ENCODE measurements around the gene HIRA.
"Not testable (repeated sequence)": the region's sequence is repeated elsewhere in the genome, so short reads cannot be mapped to it uniquely, and the experiment has no call there.

HIRA gene

DNA sequence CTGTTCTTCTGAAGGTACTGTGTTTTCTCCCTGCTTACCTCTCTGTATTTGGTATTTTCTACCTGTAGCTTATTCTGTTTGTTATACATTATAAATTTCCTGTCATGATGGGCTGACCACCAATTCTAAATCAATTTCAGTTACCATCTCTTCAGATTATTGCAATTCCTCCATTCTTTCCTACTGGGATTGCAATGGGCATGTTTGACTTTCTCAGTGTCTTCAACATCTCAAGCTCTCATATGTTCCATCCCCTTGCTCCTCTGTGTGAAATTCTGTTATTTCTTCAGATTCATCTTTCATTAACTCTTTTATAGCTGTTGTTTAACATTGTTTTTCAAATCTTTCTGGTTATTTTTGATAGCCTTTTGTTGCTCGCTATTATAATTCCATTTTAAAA, 31.5 kb upstream of the HIRA start:
- DNase-seq (ENCODE audit: low read depth in 2 of 2): no peak

DNA sequence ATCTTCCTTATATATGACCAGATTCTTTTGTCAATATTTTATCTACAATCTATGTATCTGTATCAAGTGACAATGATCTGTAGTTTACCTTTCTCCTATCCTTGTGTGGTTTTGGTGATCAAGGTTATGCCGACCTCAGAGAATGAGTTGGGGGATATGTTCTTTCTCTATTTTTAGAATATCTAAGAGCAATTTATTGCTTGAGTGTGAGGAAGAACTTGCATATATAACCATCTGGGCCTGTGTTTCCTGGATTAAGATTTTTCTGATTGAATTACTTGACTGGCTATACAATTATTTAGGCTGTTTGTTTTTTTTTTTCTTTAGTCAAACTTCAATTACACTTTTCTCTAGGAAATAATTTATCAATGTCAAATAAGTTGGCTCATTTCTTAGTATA, 30.0 kb upstream of the HIRA start:
- no peak for DNase-seq (ENCODE audit: low read depth in 2 of 2)

DNA sequence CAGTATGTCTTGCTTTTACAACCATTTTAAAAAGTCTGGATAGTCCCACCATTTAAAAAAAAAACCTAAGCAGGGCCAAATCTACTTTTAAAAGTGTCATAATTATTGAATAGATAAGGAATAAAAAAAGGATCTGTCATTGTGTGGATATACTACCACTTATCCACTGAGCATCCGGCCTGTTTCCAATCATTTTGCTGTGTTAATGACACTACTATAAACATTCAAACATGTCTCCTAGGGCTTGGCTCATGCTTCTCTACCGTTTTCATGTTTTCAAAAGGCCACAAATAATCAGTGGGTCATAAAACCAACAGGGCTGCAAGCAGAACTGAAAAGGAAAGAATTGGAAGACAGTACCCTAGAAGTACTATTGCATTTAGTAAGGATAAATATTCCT, 28.5 kb upstream of the HIRA start:
- DNase-seq (ENCODE audit: low read depth in 2 of 2): no peak

DNA sequence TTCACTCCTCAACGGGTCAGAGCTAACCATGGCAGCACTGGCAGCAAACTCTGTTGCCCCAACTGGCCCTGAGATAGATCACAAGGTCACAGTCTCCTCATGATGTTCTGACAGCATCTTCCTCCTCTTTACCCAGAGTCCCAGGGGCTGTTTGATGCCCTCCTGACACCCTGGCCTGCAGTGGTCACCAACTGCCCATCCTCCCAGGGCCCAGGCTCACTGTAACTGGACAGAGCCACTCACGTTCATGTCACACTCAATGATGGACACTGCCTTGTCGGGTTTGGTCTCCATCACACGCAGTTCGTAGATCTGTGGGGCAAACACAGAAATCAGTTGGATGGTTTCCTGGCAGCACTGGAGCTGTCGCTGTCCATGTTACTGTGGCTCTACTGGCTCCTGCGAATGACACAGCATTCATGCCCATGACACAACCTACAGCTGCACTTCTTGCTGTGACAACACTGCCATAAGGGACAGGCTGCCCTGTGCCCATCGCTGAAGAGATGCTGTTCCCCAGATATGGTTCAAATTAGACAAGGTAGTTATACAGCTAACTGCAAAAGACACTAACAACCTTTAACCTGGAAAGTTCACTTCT, 26.4 kb upstream of the HIRA start:
- DNase-seq (ENCODE audit: low read depth in 2 of 2): no peak

DNA sequence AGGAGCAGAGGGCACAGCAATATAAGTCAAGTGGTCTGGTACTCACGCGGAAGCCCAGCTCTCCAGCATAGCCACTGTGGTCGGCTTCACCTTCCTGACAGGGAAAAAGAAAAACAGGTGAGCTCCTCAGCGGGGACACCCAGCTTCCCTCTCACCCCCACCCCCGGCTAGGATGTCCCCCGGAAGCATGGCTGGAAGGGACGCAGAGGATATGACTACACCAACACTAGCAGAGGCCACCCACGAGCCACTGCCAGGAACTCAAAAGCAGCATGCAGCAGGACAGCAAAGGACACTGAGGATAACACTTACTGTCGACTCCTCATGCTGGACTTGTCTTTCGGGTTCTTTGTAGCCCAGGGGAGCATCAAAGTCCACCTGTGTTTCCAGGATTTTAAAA, 25.0 kb upstream of the HIRA start:
- no peak for DNase-seq (ENCODE audit: low read depth in 2 of 2)

DNA sequence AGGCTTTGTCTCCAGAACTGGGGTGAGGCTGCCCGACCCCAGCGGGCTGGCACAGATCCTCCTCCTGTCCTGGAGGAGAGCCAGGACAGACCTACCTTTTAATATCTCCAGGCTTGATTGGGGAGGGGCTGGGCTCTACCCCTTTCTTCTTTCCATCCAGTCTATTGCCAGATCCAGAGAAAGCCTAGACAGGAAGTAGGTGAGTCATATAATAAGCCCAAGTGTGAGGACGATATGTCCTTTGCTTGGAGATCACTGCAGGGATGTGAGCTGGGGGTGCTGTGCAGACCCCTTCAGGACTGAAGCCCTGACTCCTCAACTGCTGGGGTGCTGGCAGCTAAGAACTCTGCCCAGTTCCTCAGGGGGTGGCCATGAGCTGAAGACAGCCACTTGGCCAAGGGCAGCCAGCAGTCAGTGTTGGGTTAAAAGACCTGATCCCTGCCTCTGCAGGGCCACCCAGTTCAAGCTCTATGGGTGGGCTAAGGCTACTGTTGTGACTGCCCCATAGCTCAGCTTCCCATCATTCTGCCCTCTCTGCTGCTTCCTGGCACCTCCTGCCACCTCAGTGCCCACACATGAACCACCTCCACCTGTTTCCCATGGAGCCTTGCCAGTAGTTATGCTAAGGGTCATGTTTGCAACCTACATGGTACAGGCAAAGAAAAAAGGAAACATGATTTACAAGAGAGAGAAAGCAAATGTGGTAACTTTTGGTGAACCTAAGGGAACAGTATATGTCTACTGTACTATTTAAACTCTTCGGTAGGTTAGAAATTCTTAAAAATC, 24.2 kb upstream of the HIRA start:
- DNase-seq (ENCODE audit: low read depth in 2 of 2): no peak

DNA sequence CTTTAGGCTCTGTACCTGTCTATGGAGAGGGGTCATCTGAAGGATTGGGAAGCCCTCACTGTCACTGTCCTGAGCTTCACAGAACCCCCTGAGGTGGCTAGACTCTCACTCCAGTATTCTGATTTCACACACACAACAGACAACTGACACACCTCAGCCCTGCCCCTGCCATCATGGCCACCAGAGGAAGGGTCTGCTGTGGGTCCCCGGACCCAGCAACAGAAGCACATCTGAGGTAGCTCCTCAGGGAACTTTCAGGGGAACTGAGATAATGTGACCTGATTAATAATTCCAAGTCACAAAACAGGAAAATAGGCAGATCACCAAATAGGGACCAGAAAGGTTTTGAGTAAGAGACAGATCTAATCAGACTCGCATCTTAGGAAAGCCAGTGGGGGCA, 23.5 kb upstream of the HIRA start:
- no peak for DNase-seq (ENCODE audit: low read depth in 2 of 2)

DNA sequence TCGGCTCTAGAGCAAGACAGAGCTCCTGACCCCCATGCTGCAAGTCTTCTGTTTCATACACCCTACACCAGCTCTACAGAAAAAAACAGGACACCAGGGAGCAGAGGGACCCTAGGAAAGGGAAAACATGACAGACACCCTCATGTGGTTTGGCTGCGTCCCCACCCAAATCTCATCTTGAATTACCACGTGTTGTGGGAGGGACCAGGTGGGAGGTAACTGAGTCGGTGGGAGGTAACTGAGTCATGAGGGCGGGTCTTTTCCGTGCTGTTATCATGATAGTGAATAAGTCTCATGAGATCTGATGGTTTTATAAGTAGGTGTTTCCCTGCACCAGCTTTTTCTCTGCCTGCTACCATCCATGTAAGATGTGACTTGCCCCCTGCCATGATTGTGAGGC, 22.6 kb upstream of the HIRA start:
- no peak for DNase-seq (ENCODE audit: low read depth in 2 of 2)

DNA sequence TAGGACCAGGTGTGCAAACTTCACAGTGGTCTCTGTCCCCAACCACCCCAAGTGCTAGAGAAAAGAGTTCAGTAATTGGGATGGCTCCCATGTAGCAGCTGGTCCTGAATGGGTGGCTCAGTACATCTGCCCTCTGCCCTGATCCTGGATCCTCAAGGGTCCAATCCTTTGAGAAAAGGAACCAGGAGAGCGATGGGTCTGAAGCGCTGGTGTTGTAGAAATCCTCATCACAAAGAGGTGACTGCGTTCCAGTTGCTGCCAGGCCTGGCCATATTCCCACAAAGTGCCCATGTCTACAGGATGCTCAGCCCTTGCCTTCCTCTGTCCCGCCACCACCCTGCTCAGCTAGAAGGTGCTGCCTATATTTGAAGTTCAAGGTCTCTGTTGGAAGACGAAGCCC, 22.2 kb upstream of the HIRA start:
- DNase-seq (ENCODE audit: low read depth in 2 of 2): no peak

DNA sequence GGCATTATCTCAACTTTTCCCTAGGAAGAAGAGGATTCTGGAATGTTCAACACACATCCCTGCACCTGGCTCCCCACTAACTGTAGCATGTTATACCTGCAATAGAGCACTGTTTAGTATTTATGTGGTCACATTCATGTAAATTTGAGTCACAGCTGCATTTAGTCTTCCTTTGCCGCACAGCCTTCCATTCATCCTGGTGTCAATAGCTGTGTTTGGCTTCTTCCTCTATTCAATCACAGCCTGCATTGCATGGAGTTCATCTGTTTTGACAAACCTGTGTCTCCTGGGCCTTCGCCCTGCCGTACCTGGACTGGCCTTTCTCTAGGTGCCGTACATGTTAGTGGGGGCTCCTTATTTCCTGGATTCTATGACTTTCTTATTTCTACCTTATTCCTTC, 20.0 kb upstream of the HIRA start:
- DNase-seq (ENCODE audit: low read depth in 2 of 2): no peak

DNA sequence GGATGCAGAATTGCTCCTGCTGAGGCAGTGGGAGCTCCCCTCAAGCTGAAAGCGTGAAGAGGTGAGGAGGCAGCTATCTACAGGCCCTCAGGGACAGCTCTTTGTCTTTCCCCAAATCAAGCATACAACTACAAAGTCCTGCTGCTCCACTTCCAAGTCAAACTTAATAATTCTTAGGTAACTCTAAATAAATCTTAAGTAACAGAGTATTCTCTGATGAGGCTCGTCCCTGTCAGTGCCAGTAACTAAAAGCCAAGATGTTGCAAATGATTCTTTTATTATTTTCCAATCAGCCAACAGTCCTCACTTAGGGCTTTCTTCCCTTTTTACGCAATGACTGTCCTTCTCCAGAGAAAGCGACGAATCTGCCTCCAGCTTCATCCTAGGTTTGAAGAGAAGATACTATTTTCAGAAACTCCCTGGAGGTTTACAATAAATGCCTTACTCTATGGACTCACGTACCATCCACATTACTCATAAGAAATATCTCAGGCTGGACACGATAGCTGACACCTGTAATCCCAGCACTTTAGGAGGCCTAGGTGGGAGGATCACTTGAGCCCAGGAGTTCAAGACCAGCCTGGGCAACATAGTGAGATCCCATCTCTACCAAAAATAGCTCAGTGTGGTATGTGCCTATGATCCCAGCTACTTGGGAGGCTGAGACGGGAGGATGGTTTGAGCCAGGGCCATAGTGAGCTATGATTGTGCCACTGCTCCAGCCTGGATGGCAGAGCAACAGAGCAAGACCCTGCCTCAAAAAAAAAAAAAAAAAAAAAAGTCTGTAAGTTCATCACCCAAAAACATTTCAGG, 19.0 kb upstream of the HIRA start:
- no peak for DNase-seq (ENCODE audit: low read depth in 2 of 2)

DNA sequence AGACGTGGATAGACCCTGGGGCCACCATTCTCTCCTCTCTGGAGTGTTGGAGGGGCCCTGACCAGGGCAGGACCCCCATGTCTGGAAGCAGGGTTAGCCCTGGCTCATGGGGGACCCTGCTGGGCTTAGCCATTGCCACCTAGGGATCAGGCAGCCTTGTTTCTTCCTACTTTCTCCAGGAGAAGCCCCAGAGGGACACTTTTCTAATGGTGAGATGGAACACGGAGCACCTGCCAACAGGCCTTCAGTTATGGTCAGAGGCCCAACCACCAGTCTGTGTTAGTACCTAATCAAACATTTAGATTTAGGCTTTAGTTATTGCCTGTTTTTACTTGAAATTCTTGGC, 17.9 kb upstream of the HIRA start:
- DNase-seq (ENCODE audit: low read depth in 2 of 2): no peak

DNA sequence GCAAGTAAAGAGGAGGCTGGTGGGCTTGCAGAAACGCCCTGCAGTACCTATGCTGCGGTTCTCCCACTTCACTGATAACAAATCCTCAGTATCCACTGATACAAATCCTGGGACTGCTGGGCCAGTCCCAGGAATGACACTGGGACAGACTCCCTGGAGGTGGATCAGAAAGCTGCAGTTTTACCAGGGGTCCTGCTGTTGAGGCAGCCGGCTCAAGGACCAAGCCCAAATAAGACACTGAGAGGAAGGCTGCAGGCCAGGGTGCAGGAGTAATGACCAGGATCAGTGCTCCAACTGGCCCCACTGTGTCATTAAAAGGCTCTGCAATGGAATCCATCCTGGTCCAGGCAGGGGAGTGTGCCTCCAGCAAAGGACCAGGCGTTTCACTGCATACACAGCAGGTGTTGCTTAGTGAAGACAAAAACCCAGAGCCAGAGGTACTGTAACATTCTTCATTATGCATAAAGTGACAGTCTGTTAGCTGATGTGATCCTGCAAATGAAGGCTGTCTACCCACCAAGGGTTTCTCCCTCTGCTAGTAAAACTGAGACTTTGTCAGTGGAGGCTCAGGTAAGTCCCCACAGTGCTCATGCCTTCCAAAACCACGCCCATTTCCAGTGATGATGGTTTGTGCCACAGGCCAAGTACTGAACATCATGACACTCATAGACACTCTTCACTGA, 17.3 kb upstream of the HIRA start:
- no peak for DNase-seq (ENCODE audit: low read depth in 2 of 2)

DNA sequence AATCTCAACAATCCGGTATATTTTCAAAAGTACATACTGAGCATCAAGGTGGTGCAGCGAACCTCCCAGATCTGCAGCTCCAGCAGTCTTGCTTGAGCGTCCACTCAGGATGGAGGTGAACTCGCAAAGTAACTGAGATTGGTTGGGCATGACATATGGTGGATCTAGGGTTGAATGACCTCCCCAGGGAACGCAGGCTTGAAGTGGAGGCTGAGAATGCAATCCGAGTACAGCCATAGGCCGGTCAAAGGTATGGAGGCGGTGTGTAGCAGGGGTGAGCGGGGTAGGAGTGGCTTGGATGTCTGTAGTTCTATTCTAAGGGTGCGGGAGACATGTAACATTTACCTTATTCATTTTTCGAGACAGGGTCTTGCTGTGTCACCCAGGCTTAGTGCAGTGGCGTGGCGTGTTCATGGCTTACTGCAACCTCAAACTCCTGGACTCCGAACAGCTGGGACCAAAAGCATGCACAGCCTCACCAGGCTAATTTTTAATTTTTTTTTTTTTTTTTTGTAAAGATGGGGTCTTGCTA, 16.6 kb upstream of the HIRA start:
- no peak for DNase-seq (ENCODE audit: low read depth in 2 of 2)

DNA sequence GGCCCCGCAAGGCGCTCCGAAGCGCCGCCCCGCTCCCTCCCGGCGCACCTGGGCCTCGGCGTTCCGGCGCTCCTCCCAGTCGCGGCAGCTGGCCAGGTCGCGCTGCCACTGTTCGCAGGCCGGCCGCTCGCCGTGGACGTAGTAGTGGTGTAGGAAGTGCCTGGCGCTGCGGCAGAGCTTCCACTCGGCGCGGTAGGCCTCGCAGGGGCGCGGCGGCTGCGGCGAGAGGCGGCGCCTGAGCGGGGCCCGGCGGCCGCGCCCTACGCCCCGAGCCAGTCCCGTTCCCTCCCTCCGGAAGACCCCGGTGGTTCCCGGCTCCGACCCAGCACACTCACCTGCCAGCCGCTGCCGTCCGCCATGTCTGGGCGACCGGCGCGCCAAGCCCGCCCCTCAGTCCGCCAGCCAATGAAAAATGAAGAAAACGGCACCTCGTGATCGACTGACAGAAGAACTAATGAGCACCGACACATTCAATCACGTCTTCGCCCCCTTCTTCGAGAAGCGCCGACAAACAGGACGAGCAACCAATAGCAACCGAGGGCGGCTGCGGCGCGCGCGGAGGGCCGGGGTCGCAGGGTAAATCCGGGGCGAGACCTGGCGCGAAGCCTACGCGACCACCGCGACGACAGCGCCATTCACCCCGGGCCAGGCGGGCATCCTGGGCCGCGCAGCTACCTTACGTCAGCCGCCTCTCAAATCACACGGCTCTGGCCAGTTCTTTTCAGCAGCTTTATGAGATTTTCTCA, 16.0 kb upstream of the HIRA start, which contains the start of gene C22orf39:
TSS of gene C22orf39 (minus strand) at position 382 of the 746 bp plus-strand sequence. CDS start at position 359, 23 bp downstream.
- DNase-seq (ENCODE audit: low read depth in 2 of 2): peak; percentile 68 to 70

DNA sequence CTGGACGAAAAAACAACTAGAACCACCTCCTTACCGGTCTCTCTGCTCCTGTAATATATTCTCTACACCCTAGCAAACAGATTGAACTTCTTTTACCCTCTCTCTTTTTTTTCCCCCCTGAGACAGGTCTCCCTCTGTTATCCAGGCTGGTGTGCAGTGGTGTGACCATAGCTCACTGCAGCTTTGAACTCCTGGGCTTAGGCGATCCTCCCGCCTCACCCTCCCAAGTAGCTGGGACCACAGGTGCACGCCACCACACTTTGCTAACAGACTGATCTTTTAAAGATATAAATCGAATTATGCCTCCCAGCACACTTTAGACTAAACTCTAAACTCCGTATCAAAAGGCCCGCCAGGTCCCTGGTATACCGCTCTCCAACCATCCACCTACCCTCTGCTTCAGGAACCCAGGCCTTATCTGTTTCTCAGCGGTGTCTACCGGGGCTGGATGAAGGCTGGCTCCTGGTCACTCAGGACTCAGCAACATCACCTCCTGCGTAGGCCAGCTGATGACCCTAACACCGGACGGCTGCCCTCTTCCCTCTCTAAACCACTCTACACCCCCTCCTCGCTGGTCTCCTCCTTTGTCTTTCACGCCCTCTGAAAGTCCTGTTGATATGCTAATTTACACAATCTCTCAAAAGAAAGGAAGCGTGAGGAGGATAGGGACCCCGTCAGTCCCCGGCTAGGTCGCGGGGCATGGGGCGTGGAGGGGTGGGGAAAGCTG, 15.2 kb upstream of the HIRA start:
- DNase-seq (ENCODE audit: low read depth in 2 of 2): no peak

DNA sequence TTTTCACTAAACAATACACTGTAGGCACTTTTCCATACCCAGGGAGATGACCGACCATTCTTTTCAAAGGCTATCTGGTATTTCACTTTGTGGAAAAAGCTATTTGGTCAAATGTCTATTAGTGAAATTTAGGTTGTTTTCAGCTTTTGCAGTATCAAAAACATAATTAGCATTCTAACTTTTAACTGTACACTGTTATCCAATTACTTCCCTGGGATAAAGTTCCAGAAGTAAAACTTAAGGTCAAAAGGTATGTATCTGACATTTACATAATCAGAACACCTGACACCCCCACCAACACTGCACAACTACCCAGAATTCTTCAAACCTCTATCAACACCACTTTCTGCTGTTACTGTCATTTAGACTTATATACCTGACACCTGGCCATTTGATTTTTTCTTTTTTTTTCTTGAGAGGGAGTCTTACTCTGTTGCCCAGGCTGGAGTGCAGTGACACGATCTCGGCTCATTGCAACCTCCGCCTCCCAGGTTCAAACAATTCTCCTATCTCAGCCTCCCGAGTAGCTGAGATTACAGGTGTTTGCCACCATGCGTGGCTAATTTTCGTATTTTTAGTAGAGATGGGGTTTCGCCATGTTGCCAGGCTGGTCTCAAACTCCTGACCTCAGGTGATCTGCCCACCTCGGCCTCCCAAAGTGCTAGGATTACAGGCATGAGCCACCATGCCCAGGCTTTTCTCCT, 13.9 kb upstream of the HIRA start:
- not testable (repeated sequence) for DNase-seq (ENCODE audit: low read depth in 2 of 2)

DNA sequence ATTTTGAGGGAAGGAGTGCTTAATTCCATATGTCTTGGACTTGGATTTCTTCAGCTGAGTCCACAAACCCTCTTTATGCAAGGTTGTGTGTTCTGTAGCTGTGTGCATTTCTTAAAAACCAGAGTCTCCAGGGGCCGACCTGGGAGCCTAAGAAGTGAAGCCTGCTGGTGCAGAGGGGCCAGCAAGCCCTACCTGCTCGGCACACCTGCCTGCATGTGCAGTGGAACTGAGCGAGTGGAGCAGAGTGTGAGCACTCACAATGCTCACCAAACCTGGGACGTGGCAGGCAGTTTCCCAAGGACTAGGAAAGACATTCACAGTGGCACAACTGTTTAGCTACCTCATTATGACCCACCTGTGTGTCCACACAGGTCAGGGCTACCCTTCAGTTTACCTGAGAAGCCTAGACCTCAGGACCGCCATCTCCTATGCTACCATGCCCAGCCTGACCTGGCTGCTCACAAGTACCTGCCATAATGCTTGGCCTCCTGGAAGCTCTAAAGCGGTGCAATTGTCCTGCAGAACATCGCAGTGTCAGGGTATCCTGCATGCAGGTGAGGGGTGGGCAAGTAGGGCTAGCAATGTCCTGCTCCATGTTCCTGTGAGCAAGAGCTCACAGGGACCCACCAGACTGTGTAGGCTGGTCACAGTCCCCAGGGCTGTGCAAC, 12.1 kb upstream of the HIRA start:
- DNase-seq (ENCODE audit: low read depth in 2 of 2): no peak

DNA sequence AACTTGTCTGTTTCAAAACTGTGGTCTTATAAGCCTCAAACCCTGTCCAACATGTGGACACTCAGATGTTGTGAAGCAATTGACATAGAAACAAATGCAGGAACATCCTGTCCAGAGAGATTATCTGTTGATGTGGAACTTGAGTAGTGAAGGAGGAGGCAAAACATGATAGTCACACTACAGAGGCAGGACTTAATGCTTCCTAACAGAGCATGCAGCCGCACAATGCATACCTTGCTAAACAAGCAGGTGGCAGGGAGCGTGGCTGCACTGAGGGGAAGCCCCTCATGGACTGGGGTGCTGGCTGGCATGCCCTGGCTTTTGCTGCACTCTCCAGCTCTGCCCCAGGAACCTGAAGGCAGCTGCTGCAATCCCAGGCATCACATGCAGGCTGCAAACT, 10.6 kb upstream of the HIRA start:
- DNase-seq (ENCODE audit: low read depth in 2 of 2): no peak

All from stimulated activated CD8-positive, alpha-beta memory T cell treated with anti-CD3 and anti-CD28 coated beads, Interleukin-2, amount 100 ng/mL, for 1 hour (primary cell).